Measurements from ENCODE around the gene CFAP46. TPM values are rescaled to one million over a fixed set of nuclear protein-coding genes. Genes with fewer than 3 reads are reported as not detected.

The CFAP46 gene
- total RNA-seq, 1 donor = 0.09 TPM

- TF ChIP-seq CTCF (IDR thresholded peaks at IDR 0.05; ENCODE audit: insufficient read depth, low read length) = no peak
- H3K4me3 ChIP-seq (ENCODE audit: low read depth, low read length) = no peak overlapping the region
- DNase-seq (ENCODE audit: low read depth) = no peak
Observed at GRCh38 chr10:132886211-132887099, 55.9 kb downstream of the CFAP46 start.

GRCh38 chr10:132885451-132886210, 56.7 kb downstream of the CFAP46 start:
- no peak overlapping the region for H3K4me3 ChIP-seq (ENCODE audit: low read depth, low read length)
- TF ChIP-seq CTCF (IDR thresholded peaks at IDR 0.05; ENCODE audit: insufficient read depth, low read length) = no peak
- no peak for DNase-seq (ENCODE audit: low read depth)

- no peak for DNase-seq (ENCODE audit: low read depth)
- no peak overlapping the region for H3K4me3 ChIP-seq (ENCODE audit: low read depth, low read length)
- TF ChIP-seq CTCF (IDR thresholded peaks at IDR 0.05; ENCODE audit: insufficient read depth, low read length) = no peak
Observed at GRCh38 chr10:132884691-132885271, 57.6 kb downstream of the CFAP46 start.

DNA sequence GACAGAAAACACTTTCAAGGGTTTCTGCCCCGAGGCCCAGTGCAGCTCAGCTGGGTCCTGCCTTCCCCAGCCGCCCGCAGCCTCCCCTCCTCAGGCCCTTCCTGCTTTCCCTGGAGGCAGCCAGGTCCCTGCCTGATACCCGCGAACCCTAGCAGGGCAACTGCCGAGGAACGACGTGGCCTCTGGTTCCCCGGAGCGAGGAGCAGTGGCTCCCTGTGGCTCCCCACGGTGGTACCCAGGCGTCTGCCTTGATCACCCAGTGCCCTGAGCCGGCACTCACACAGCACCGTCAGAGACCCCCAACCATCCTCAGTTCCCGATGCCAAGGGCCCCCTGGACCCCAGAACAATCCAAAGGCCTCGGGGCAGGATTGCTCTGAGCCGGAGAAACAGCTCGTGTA, 58.3 kb downstream of the CFAP46 start:
- no peak for DNase-seq (ENCODE audit: low read depth)
- TF ChIP-seq CTCF (IDR thresholded peaks at IDR 0.05; ENCODE audit: insufficient read depth, low read length) = no peak
- no peak overlapping the region for H3K4me3 ChIP-seq (ENCODE audit: low read depth, low read length)

- H3K4me3 ChIP-seq (ENCODE audit: low read depth, low read length) = no peak overlapping the region
- DNase-seq (ENCODE audit: low read depth) = no peak
- TF ChIP-seq CTCF (IDR thresholded peaks at IDR 0.05; ENCODE audit: insufficient read depth, low read length) = no peak
Observed at GRCh38 chr10:132883391-132883881, 58.9 kb downstream of the CFAP46 start.

GRCh38 chr10:132882069-132882951, 60.1 kb downstream of the CFAP46 start:
- no peak overlapping the region for H3K4me3 ChIP-seq (ENCODE audit: low read depth, low read length)
- no peak for DNase-seq (ENCODE audit: low read depth)
- TF ChIP-seq CTCF (IDR thresholded peaks at IDR 0.05; ENCODE audit: insufficient read depth, low read length) = no peak

Measured in fibroblast of the aortic adventitia (primary cell).